Caco-2 (cell line): Measurements from ENCODE around the gene LRIG1. TPM values are rescaled to one million over a fixed set of nuclear protein-coding genes. Genes with fewer than 3 reads are reported as not detected.

ENCODE experiments used
- BruUV-seq: library from RNA; stranded (reverse); fragments of 400-500 nt; replicated peaks from 2 replicates; lab custom pipeline; 2021; lab: Mats Ljungman, UMichigan
- CTCF ChIA-PET: fragments of 300-600 bp; sonication (Branson Sonifier 250); formaldehyde crosslinking; loops from one replicate; lab custom pipeline; 2022; ENCODE audit warnings: antibody characterized with exemption; lab: Charles Lee
- POLR2A ChIA-PET: fragments of 300-600 bp; sonication (Branson Sonifier 250); formaldehyde crosslinking; loops from one replicate; lab custom pipeline; 2022; ENCODE audit warnings: antibody characterized with exemption; lab: Charles Lee
- DNase-seq, 2 experiments: peaks; one replicate each; pipeline versions ENCODE4 v3.0.0 to v3.0.0-alpha.2; 2020 to 2022
- H3K27me3 ChIP-seq: replicated peaks from 2 replicates; pipeline ENCODE4 v1.6.0; 2011; ENCODE audit warnings: low read length; ENCODE audit not compliant: control insufficient read depth, insufficient read depth
- H3K36me3 ChIP-seq: 2 replicates; pipeline ENCODE4 v1.5.1; 2011; ENCODE audit warnings: low read length; ENCODE audit not compliant: control insufficient read depth, insufficient read depth
- H3K4me1 ChIP-seq: fragments of 250-450 bp; sonication (Bioruptor Pico); 2 replicates; pipeline ENCODE4 v1.5.1; 2020; ENCODE audit warnings: mild to moderate bottlenecking
- H3K4me3 ChIP-seq: 2 replicates; pipeline ENCODE4 v1.5.1; 2011; ENCODE audit warnings: low read depth, mild to moderate bottlenecking, control low read depth, low read length
- H3K9me3 ChIP-seq: fragments of 250-450 bp; sonication (Bioruptor Pico); 2 replicates; pipeline ENCODE4 v1.5.1; 2020; ENCODE audit warnings: mild to moderate bottlenecking, moderate library complexity
- H3K27ac Mint-ChIP-seq: one replicate; pipeline ENCODE4 v1.8.0; 2022; ENCODE audit warnings: mixed read lengths; ENCODE audit not compliant: unreplicated experiment
- H3K27me3 Mint-ChIP-seq: one replicate; pipeline ENCODE4 v1.8.0; 2022; ENCODE audit warnings: mixed read lengths; ENCODE audit not compliant: insufficient read depth, unreplicated experiment
- H3K36me3 Mint-ChIP-seq: one replicate; pipeline ENCODE4 v1.8.0; 2022; ENCODE audit warnings: mild to moderate bottlenecking, mixed read lengths; ENCODE audit not compliant: insufficient read depth, unreplicated experiment
- H3K4me1 Mint-ChIP-seq: one replicate; pipeline ENCODE4 v1.8.0; 2022; ENCODE audit warnings: low read depth, mixed read lengths; ENCODE audit not compliant: unreplicated experiment
- H3K4me3 Mint-ChIP-seq: one replicate; pipeline ENCODE4 v1.8.0; 2022; ENCODE audit warnings: mild to moderate bottlenecking, moderate library complexity, mixed read lengths; ENCODE audit not compliant: unreplicated experiment
- H3K9me3 Mint-ChIP-seq: one replicate; pipeline ENCODE4 v1.8.0; 2022; ENCODE audit warnings: mixed read lengths; ENCODE audit not compliant: unreplicated experiment
- intact Hi-C: fragments of 100-400 bp; cut with micrococcal nuclease; formaldehyde crosslinking; loops from one replicate; pipeline ENCODE4 v1.10.0; 2022; ENCODE audit not compliant: unreplicated experiment
- total RNA-seq: library from RNA; stranded (reverse); gene quantifications from 2 replicates; pipeline ENCODE4 v1.2.3, GENCODE V29; 2022
- TF ChIP-seq, protein P1 (sequence below), 2 experiments: fragments of 200-600 bp in 1 of 2; IDR thresholded peaks; 1 replicate in 1 of 2; 2 replicates in 1 of 2; pipeline versions ENCODE4 v1.5.1 to v1.8.0; 2011 to 2022; ENCODE audit warnings: antibody characterized with exemption in 1 of 2, control low read depth in 1 of 2, inconsistent platforms in 1 of 2, low read depth in 1 of 2, low read length in 1 of 2, mild to moderate bottlenecking in 1 of 2, moderate library complexity in 1 of 2; ENCODE audit not compliant: insufficient read depth in 1 of 2, severe bottlenecking in 1 of 2, unreplicated experiment in 1 of 2

Gene LRIG1
- total RNA-seq, 1 experiment from 2014 or later = 43.4 TPM

DNA sequence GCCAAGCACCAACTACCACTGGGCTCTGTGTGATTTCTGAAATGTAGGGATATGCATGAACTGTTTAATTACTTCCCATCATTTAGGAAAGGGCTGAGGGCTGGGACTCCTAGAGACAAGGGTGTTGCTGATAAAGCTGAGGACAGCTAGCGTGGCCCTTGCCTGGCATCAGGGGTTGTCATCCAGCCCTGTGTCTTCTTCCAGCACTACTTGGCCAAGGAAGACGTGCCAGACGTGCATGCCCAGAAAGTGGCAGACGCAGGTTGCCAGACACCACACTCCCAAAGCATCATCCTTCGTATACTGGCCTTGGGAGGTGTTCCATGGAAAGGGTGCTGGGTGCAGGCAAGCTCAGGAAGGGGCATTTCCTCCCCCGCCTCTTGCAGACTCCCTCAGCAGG is 64.8 kb downstream of the LRIG1 start:
- DNase-seq = no peak
- H3K36me3 Mint-ChIP-seq = peaks cover 19% of the 10 kb centered on the region
- no peak overlapping the region for H3K4me3 Mint-ChIP-seq
- H3K4me1 Mint-ChIP-seq = peaks cover under 1% of the 10 kb centered on the region
- intact Hi-C loops = no loop called here
- H3K36me3 ChIP-seq = peaks cover 1% of the 10 kb centered on the region
- no peaks in the 10 kb centered on the region for H3K9me3 ChIP-seq
- no peaks in the 10 kb centered on the region for H3K27me3 ChIP-seq
- CTCF ChIA-PET = no interaction called here
- H3K4me3 ChIP-seq = no peak overlapping the region
- no peaks in the 10 kb centered on the region for H3K4me1 ChIP-seq
- H3K27me3 Mint-ChIP-seq = no peaks in the 10 kb centered on the region
- H3K27ac Mint-ChIP-seq = no peak overlapping the region
- H3K9me3 Mint-ChIP-seq = no peaks in the 10 kb centered on the region
- POLR2A ChIA-PET = no interaction called here
- BruUV-seq = no TSS peak
- TF ChIP-seq, protein P1, sequence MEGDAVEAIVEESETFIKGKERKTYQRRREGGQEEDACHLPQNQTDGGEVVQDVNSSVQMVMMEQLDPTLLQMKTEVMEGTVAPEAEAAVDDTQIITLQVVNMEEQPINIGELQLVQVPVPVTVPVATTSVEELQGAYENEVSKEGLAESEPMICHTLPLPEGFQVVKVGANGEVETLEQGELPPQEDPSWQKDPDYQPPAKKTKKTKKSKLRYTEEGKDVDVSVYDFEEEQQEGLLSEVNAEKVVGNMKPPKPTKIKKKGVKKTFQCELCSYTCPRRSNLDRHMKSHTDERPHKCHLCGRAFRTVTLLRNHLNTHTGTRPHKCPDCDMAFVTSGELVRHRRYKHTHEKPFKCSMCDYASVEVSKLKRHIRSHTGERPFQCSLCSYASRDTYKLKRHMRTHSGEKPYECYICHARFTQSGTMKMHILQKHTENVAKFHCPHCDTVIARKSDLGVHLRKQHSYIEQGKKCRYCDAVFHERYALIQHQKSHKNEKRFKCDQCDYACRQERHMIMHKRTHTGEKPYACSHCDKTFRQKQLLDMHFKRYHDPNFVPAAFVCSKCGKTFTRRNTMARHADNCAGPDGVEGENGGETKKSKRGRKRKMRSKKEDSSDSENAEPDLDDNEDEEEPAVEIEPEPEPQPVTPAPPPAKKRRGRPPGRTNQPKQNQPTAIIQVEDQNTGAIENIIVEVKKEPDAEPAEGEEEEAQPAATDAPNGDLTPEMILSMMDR (IDR thresholded peaks at IDR 0.05; ENCODE audit: insufficient read depth in 1 of 2, low read depth in 1 of 2, low read length in 1 of 2, severe bottlenecking in 1 of 2, unreplicated experiment in 1 of 2) = no peak

DNA sequence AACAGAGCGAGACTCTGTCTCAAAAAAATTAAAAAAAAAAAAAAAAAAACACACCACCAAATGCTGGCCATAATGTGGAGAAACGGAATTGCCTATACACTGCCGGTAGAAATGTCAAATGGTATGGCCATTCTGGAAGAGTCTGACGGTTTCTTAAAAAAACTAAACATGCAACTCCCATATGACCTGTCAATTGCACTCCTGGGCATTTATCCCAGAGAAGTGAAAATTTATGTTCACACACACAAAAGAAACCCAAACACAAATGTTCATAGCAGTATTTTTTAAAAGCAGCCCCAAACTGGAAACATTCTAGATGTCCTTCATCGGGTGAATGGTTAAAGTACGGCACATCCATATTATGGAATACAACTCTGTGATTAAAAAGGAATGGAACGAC is 66.1 kb downstream of the LRIG1 start:
- Histone ChIP-seq H3K9me3 (no peaks in the 10 kb centered on the region), H3K4me1 (no peaks in the 10 kb centered on the region), H3K36me3 (peaks cover 3% of the 10 kb centered on the region), H3K4me3 (no peak overlapping the region), H3K27me3 (no peaks in the 10 kb centered on the region)
- ChIA-PET POLR2A (no interaction called here), CTCF (no interaction called here)
- H3K9me3 Mint-ChIP-seq = no peaks in the 10 kb centered on the region
- peaks cover 12% of the 10 kb centered on the region for H3K36me3 Mint-ChIP-seq
- no peaks in the 10 kb centered on the region for H3K4me1 Mint-ChIP-seq
- H3K27me3 Mint-ChIP-seq = no peaks in the 10 kb centered on the region
- TF ChIP-seq, protein P1 (IDR thresholded peaks at IDR 0.05; ENCODE audit: insufficient read depth in 1 of 2, low read depth in 1 of 2, low read length in 1 of 2, severe bottlenecking in 1 of 2, unreplicated experiment in 1 of 2) = no peak
- H3K4me3 Mint-ChIP-seq = no peak overlapping the region
- H3K27ac Mint-ChIP-seq = no peak overlapping the region
- intact Hi-C loops = no loop called here
- no peak for DNase-seq
- BruUV-seq = no TSS peak

DNA sequence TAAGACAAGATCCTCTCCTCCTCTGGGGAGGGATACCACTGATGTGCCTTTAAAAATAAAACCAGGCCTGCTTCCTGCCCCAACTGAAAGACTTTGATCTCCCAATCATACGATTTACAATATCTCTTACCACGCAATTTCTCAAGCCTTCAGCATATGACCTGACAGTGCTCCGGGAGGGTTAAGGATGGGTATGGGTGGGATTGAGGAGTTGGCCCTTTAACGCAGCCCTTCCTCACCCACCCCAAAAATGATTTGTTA is 67.4 kb downstream of the LRIG1 start:
- no peak overlapping the region for H3K4me3 Mint-ChIP-seq
- H3K9me3 Mint-ChIP-seq = no peaks in the 10 kb centered on the region
- H3K27me3 Mint-ChIP-seq = no peaks in the 10 kb centered on the region
- TF ChIP-seq, protein P1 (IDR thresholded peaks at IDR 0.05; ENCODE audit: insufficient read depth in 1 of 2, low read depth in 1 of 2, low read length in 1 of 2, severe bottlenecking in 1 of 2, unreplicated experiment in 1 of 2) = no peak
- no peak for DNase-seq
- intact Hi-C loops = no loop called here
- H3K27me3 ChIP-seq = no peaks in the 10 kb centered on the region
- no peaks in the 10 kb centered on the region for H3K9me3 ChIP-seq
- ChIA-PET CTCF (no interaction called here), POLR2A (no interaction called here)
- no peaks in the 10 kb centered on the region for H3K4me1 Mint-ChIP-seq
- H3K36me3 Mint-ChIP-seq = peaks cover 12% of the 10 kb centered on the region
- no peak overlapping the region for H3K4me3 ChIP-seq
- H3K27ac Mint-ChIP-seq = no peak overlapping the region
- peaks cover 3% of the 10 kb centered on the region for H3K36me3 ChIP-seq
- no TSS peak for BruUV-seq
- no peaks in the 10 kb centered on the region for H3K4me1 ChIP-seq
